ENCODE data around the gene AKR7A3. TPM values are rescaled to one million over a fixed set of nuclear protein-coding genes. Genes with fewer than 3 reads are reported as not detected.

AKR7A3 gene
- total and polyA plus RNA-seq, 10 of the 15 experiments (the other 5 are each of a cell fraction or from before 2014, with no cell fraction given) = 0.10 to 1.1 (median 0.25) TPM; not detected in 2

- ATAC-seq = no peak
- Histone ChIP-seq H3K9me3 (replicated peaks; ENCODE audit: control insufficient read depth, insufficient read depth, low read length) (no peaks in the 10 kb centered on the region; the same call in 2 of the 3 replicates), H3K4me3 (no peak overlapping the region), H3K27me3 (replicated peaks in 1 of 2; ENCODE audit: control insufficient read depth in 2 of 2, insufficient read depth in 2 of 2, low read length in 1 of 2) (peaks cover 0 to 2% of the 10 kb centered on the region in 2 experiments; a peak in 2 of 4 replicates), H3K4me2 (ENCODE audit: control insufficient read depth, insufficient read depth) (no peak overlapping the region), H4K20me1 (ENCODE audit: control insufficient read depth, insufficient read depth) (no peaks in the 10 kb centered on the region), H3K4me1 (ENCODE audit: control insufficient read depth, insufficient read depth, low read length) (no peaks in the 10 kb centered on the region), H3K36me3 (ENCODE audit: control insufficient read depth in 2 of 2, insufficient read depth in 2 of 2, low read length in 1 of 2) (no peaks in the 10 kb centered on the region), H3K9ac (ENCODE audit: control insufficient read depth, insufficient read depth, low read length) (no peak overlapping the region), H3K79me2 (ENCODE audit: control insufficient read depth, insufficient read depth, low read length) (no peaks in the 10 kb centered on the region), H3K27ac (ENCODE audit: control insufficient read depth, insufficient read depth) (no peak overlapping the region), H2AFZ (ENCODE audit: control insufficient read depth, low read depth, low read length) (no peak overlapping the region)
- BruUV-seq (replicated peaks) = no TSS peak
- ChIA-PET POLR2A (no interaction called here), RAD21 (ENCODE audit: unreplicated experiment) (interaction anchor here (0.6 kb wide), 1 partner anchor 13 kb away, joined by 3 read pairs; no protein-coding TSS in a partner anchor), SMC1A (ENCODE audit: uncharacterized antibody, unreplicated experiment) (no interaction called here), CTCF (no interaction called here)
- TF ChIP-seq ZZZ3 (IDR thresholded peaks at IDR 0.05; ENCODE audit: control insufficient read depth, insufficient read length, low read depth) (no peak), E4F1 (IDR thresholded peaks at IDR 0.05; ENCODE audit: borderline replicate concordance, partially characterized antibody) (no peak), NFYB (IDR thresholded peaks at IDR 0.05; ENCODE audit: insufficient read depth, low read depth, low read length) (no peak), POU2F2 (IDR thresholded peaks at IDR 0.05; ENCODE audit: borderline replicate concordance, low read depth, low read length) (no peak), ZBTB33 (IDR thresholded peaks at IDR 0.05) (no peak), REST (IDR thresholded peaks at IDR 0.05; ENCODE audit: low read depth, low read length) (no peak), MXI1 (IDR thresholded peaks at IDR 0.05; ENCODE audit: low read depth, low read length) (no peak), TAF1 (IDR thresholded peaks at IDR 0.05; ENCODE audit: borderline replicate concordance, low read depth, low read length) (no peak), WRNIP1 (IDR thresholded peaks at IDR 0.05; ENCODE audit: borderline replicate concordance, low read depth, low read length) (no peak), NFIC (IDR thresholded peaks at IDR 0.05; ENCODE audit: low read depth, low read length) (no peak), TBL1XR1 (IDR thresholded peaks at IDR 0.05; ENCODE audit: low read depth, low read length) (no peak)
- TF ChIP-seq, protein P1, sequence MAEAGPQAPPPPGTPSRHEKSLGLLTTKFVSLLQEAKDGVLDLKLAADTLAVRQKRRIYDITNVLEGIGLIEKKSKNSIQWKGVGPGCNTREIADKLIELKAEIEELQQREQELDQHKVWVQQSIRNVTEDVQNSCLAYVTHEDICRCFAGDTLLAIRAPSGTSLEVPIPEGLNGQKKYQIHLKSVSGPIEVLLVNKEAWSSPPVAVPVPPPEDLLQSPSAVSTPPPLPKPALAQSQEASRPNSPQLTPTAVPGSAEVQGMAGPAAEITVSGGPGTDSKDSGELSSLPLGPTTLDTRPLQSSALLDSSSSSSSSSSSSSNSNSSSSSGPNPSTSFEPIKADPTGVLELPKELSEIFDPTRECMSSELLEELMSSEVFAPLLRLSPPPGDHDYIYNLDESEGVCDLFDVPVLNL (IDR thresholded peaks at IDR 0.05; ENCODE audit: low read depth, low read length) = no peak
- FAIRE-seq = no peak
- in situ Hi-C loops (cut with MboI) (no loop called here), intact Hi-C loops (cut with micrococcal nuclease; ENCODE audit: unreplicated experiment) (no loop called here)
- WGBS (ENCODE audit: insufficient coverage, insufficient replicate concordance, low lambda C conversion rate, missing lambda C conversion rate) = 18% methylated on average over 8 of the region's 8 CpGs
- DNase-seq (ENCODE audit: low read depth, low spot score) = no peak
Measured at GRCh38 chr1:19284881-19285280, 3.7 kb downstream of the AKR7A3 start.

All from GM12878 (cell line).